HG02610 (cell line): ENCODE measurements around the gene HIRA.

Experiments
- ATAC-seq: cut with Tn5 transposase; IDR thresholded peaks from one replicate; pipeline ENCODE4 v1.9.1; 2021; ENCODE audit warnings: mild to moderate bottlenecking, moderate library complexity; ENCODE audit not compliant: unreplicated experiment

The HIRA gene

GRCh38 chr22:19290400-19291217 lies 140.9 kb downstream of the HIRA start:
- no peak for ATAC-seq

- ATAC-seq: no peak
These were observed 141.9 kb downstream of the HIRA start for GRCh38 chr22:19289475-19290161.

DNA sequence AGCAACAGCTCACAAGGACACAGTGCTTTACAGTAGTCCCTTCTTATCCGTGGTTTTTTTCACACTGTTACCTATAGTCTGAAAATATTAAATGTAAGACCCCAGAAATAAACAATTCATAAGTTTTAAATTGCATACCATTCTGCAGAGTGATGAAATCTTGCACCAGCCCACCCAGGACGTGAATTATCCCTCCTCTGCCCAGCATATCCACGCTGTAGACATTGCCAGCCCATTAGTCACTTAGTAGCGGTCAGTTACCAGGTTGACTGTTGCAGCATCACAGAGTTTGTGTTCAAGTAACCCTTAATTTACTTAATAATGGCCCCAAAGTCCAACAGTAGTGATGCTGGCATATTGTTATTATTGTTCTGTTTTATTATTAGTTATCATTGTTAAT lies 143.6 kb downstream of the HIRA start:
- no peak for ATAC-seq

DNA sequence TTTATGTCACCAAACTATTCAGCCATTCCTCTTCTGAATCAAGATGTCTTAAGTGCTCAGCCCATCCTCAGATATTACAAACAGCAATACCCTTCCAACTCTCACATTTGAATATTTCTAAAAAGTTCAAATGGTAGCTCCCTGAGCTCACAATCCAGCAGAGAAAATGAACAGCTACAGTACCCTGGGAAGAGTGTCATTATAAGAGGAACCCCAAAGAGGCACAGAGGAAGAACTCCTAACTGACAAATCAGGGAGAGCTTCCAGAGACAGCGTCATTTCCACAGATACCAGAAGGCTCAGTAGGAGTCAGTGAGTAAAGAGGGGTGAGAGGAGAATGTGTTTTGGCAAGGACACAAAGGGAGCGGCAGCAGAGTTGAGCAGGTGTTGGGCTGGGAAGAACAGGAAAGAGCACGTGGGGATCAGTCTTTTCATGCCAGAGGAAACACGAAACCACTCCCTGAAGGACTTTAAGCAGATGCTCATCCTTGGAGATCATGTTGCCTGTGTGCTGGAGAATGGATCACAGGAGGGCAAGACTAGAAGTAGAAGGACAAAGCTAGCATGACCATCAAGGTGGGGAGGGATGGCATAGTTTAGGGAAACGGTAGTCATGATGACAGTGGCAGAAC lies 144.3 kb downstream of the HIRA start:
- ATAC-seq: no peak

- ATAC-seq: no peak
These were observed 145.7 kb downstream of the HIRA start for GRCh38 chr22:19285831-19286230.
